HG02870 (cell line): ENCODE measurements around the gene TPRKB.
"Not testable (repeated sequence)": the region's sequence is repeated elsewhere in the genome, so short reads cannot be mapped to it uniquely, and the experiment has no call there.

Experiments
- ATAC-seq: cut with Tn5 transposase; IDR thresholded peaks from one replicate; pipeline ENCODE4 v1.9.1; 2021; ENCODE audit warnings: mild to moderate bottlenecking, moderate library complexity; ENCODE audit not compliant: unreplicated experiment

The TPRKB gene

GRCh38 chr2:73700661-73701447 is 36.3 kb downstream of the TPRKB start:
- no peak for ATAC-seq

GRCh38 chr2:73700131-73700611 is 37.0 kb downstream of the TPRKB start:
- ATAC-seq, result no peak

- no peak for ATAC-seq
Measured at GRCh38 chr2:73699437-73699836, 37.7 kb downstream of the TPRKB start.

GRCh38 chr2:73698101-73698500 is 39.0 kb downstream of the TPRKB start:
- no peak for ATAC-seq

- ATAC-seq, result no peak
Measured at GRCh38 chr2:73697606-73698005, 39.5 kb downstream of the TPRKB start.

- ATAC-seq, result not testable (repeated sequence)
Measured at GRCh38 chr2:73696985-73697384, 40.2 kb downstream of the TPRKB start.

- ATAC-seq, result not testable (repeated sequence)
Measured at GRCh38 chr2:73696521-73696920, 40.6 kb downstream of the TPRKB start.

- peak; percentile 58 for ATAC-seq
Measured at GRCh38 chr2:73690372-73691088, 46.6 kb downstream of the TPRKB start.

- not testable (repeated sequence) for ATAC-seq
Measured at GRCh38 chr2:73688494-73688893, 48.7 kb downstream of the TPRKB start.

- no peak for ATAC-seq
Measured at GRCh38 chr2:73685764-73686438, 51.2 kb downstream of the TPRKB start.

GRCh38 chr2:73684905-73685304 is 52.2 kb downstream of the TPRKB start:
- not testable (repeated sequence) for ATAC-seq

GRCh38 chr2:73684325-73684724 is 52.8 kb downstream of the TPRKB start:
- ATAC-seq, result not testable (repeated sequence)

GRCh38 chr2:73679951-73680571 is 57.1 kb downstream of the TPRKB start:
- not testable (repeated sequence) for ATAC-seq
